Measurements from ENCODE around the gene ZNF385B. TPM values are rescaled to one million over a fixed set of nuclear protein-coding genes. Genes with fewer than 3 reads are reported as not detected.

ZNF385B gene
- total and polyA plus RNA-seq, 9 of the 15 experiments (the other 6 are each of a cell fraction or from before 2014, with no cell fraction given) = 0.50 TPM; not detected in 8

GRCh38 chr2:179751163-179751809 lies 110.1 kb downstream of the ZNF385B start:
- FAIRE-seq = no peak
- in situ Hi-C loops (cut with MboI) = no loop called here
- Histone ChIP-seq H3K27me3 (ENCODE audit: control insufficient read depth in 2 of 2, insufficient read depth in 2 of 2, low read length in 2 of 2) (no peaks in the 10 kb centered on the region), H3K79me2 (ENCODE audit: control insufficient read depth, insufficient read depth, low read length) (no peaks in the 10 kb centered on the region), H3K36me3 (ENCODE audit: control insufficient read depth, insufficient read depth, low read length) (no peaks in the 10 kb centered on the region), H3K9me1 (ENCODE audit: control insufficient read depth, insufficient read depth, low read length) (no peaks in the 10 kb centered on the region), H3K4me3 (no peak overlapping the region), H3K27ac (ENCODE audit: extremely low read depth, low read depth, low read length) (no peak overlapping the region), H3K9ac (ENCODE audit: insufficient read depth in 1 of 2, low read depth in 2 of 2, low read length in 2 of 2) (no peak overlapping the region), H4K20me1 (replicated peaks; ENCODE audit: control insufficient read depth, insufficient read depth, low read length) (no peaks in the 10 kb centered on the region), H3K9me3 (replicated peaks; ENCODE audit: control insufficient read depth, insufficient read depth, low read depth, low read length) (no peaks in the 10 kb centered on the region), H3K4me2 (ENCODE audit: insufficient read depth, low read length) (no peak overlapping the region), H3K4me1 (replicated peaks in 1 of 2; ENCODE audit: control insufficient read depth in 2 of 2, insufficient read depth in 2 of 2, low read length in 2 of 2) (no peaks in the 10 kb centered on the region), H2AFZ (ENCODE audit: low read depth, low read length) (no peak overlapping the region)
- intact Hi-C loops (cut with micrococcal nuclease) = loop anchor here (1.0 to 5.0 kb wide), 8 partner anchors 329 to 1639 kb away; partner anchors contain the start of gene RBM45
- peak in 2 of 4 experiments; percentile 11 to 44 for DNase-seq (ENCODE audit: extremely low read depth in 1 of 4, low spot score in 3 of 4)
- ATAC-seq = peak; percentile 59; the same call in 2 of the 3 replicates
- ChIA-PET CTCF (ENCODE audit: low intra/inter-chr PET ratio) (interaction anchor here (0.7 to 1.8 kb wide), 2 partner anchors 532 to 860 kb away, joined by 3 to 6 read pairs; no protein-coding TSS in a partner anchor), POLR2A (no interaction called here)
- under 1% methylated on average over 4 of the region's 4 CpGs for WGBS (ENCODE audit: insufficient coverage, low coverage, missing lambda C conversion rate)
- BruUV-seq (replicated peaks) = no TSS peak
- TF ChIP-seq ZFP36 (IDR thresholded peaks at IDR 0.05; ENCODE audit: low read depth, low read length, partially characterized antibody) (no peak), TCF15 (CRISPR knock-in tag; IDR thresholded peaks at IDR 0.05) (no peak), HNRNPH1 (optimal IDR thresholded peaks at IDR 0.05; ENCODE audit: low read depth, low read length) (no peak), ZKSCAN8 (CRISPR knock-in tag; IDR thresholded peaks at IDR 0.05) (no peak), RAD21 (CRISPR knock-in tag; conservative IDR thresholded peaks at IDR 0.05 in 1 of 2, IDR thresholded peaks at IDR 0.05 in 1 of 2) (peak; percentile 74 to 87), LEF1 (IDR thresholded peaks at IDR 0.05) (no peak), CTCF (IDR thresholded peaks at IDR 0.05 in 2 of 3, conservative IDR thresholded peaks at IDR 0.05 in 1 of 3; ENCODE audit: insufficient read depth in 2 of 3, low read depth in 1 of 3, low read length in 3 of 3) (peak; percentile 39 to 79 (median 56); a peak in 4 of 6 replicates), HDAC6 (IDR thresholded peaks at IDR 0.05; ENCODE audit: low read depth, low read length) (no peak), ZBTB7A (IDR thresholded peaks at IDR 0.05; ENCODE audit: borderline replicate concordance, control insufficient read depth, low read depth, low read length) (no peak), KLF1 (tag; IDR thresholded peaks at IDR 0.05) (no peak), SMAD2 (IDR thresholded peaks at IDR 0.05; ENCODE audit: low read depth, low read length) (no peak)
